Raji (cell line): Measurements from ENCODE around the gene ZBTB44.

Source experiments
- POLR2A ChIP-seq: IDR thresholded peaks from 2 replicates; pipeline ENCODE4 v1.6.1; 2011; ENCODE audit warnings: low read depth, low read length, control low read depth; ENCODE audit not compliant: insufficient read depth

ZBTB44 gene

GRCh38 chr11:130220311-130221035 lies 94.2 kb downstream of the ZBTB44 start:
- no peak for TF ChIP-seq POLR2A

- no peak for TF ChIP-seq POLR2A
Observed at GRCh38 chr11:130219148-130219547, 95.6 kb downstream of the ZBTB44 start.

- TF ChIP-seq POLR2A, result no peak
Observed at GRCh38 chr11:130218501-130219070, 96.1 kb downstream of the ZBTB44 start.

GRCh38 chr11:130217133-130218031 lies 97.3 kb downstream of the ZBTB44 start:
- no peak for TF ChIP-seq POLR2A

- TF ChIP-seq POLR2A, result no peak
Observed at GRCh38 chr11:130216591-130217132, 98.1 kb downstream of the ZBTB44 start.

GRCh38 chr11:130216221-130216550 lies 98.5 kb downstream of the ZBTB44 start:
- no peak for TF ChIP-seq POLR2A

GRCh38 chr11:130215531-130216220 lies 99.0 kb downstream of the ZBTB44 start:
- no peak for TF ChIP-seq POLR2A

GRCh38 chr11:130214861-130215530 lies 99.7 kb downstream of the ZBTB44 start:
- TF ChIP-seq POLR2A, result no peak

- TF ChIP-seq POLR2A, result no peak
Observed at GRCh38 chr11:130213979-130214281, 100.8 kb downstream of the ZBTB44 start.

- no peak for TF ChIP-seq POLR2A
Observed at GRCh38 chr11:130213143-130213978, 101.4 kb downstream of the ZBTB44 start.

GRCh38 chr11:130212431-130212961 lies 102.2 kb downstream of the ZBTB44 start:
- TF ChIP-seq POLR2A, result no peak

- TF ChIP-seq POLR2A, result no peak
Observed at GRCh38 chr11:130211781-130212401, 102.8 kb downstream of the ZBTB44 start.

- no peak for TF ChIP-seq POLR2A
Observed at GRCh38 chr11:130211144-130211543, 103.6 kb downstream of the ZBTB44 start.
